ENCODE data around the gene TTLL7.

DNA sequence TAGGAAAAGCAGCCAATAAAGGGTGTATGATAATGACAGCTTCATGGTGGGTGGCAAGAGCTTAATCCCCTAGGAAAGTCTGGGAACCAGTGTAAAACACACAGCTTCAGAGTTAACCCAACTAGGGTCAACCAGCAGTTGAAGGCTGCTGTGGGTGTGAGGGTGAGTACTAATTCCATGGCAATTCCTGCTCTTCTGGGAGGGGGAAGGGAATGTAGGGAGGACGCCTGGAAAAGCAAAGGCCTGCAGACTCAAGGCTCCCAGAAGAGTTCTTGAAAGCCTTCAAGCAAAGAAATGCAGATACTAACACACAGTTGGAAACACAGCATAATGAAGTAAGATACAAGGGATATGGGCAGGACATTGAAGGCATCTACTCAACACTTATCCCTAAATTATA is 28.1 kb downstream of the TTLL7 start:
- TF ChIP-seq EP300 (conservative IDR thresholded peaks at IDR 0.05; ENCODE audit: poor library complexity, severe bottlenecking) (no peak), CTCF (IDR thresholded peaks at IDR 0.05; ENCODE audit: poor library complexity, severe bottlenecking) (no peak), POLR2AphosphoS5 (IDR thresholded peaks at IDR 0.05) (no peak)
